SK-N-DZ (cell line): ENCODE measurements around the gene ADGRD2.

Source experiments
- DNase-seq: peaks from one replicate; pipeline ENCODE4 v3.0.0-alpha.2; 2015; ENCODE audit warnings: low spot score

The ADGRD2 gene

GRCh38 chr9:124438091-124438490 lies 12.2 kb upstream of the ADGRD2 start:
- no peak for DNase-seq

- DNase-seq: no peak
Measured at GRCh38 chr9:124439086-124439485, 11.2 kb upstream of the ADGRD2 start.

GRCh38 chr9:124439686-124440243 lies 10.5 kb upstream of the ADGRD2 start:
- DNase-seq: no peak

- no peak for DNase-seq
Measured at GRCh38 chr9:124440786-124441185, 9.5 kb upstream of the ADGRD2 start.

- DNase-seq: no peak
Measured at GRCh38 chr9:124441291-124441690, 9.0 kb upstream of the ADGRD2 start.

GRCh38 chr9:124442379-124442778 lies 7.9 kb upstream of the ADGRD2 start:
- no peak for DNase-seq

- DNase-seq: no peak
Measured at GRCh38 chr9:124442826-124443225, 7.4 kb upstream of the ADGRD2 start.

- no peak for DNase-seq
Measured at GRCh38 chr9:124443625-124444024, 6.6 kb upstream of the ADGRD2 start.

- no peak for DNase-seq
Measured at GRCh38 chr9:124444166-124444565, 6.1 kb upstream of the ADGRD2 start.

- DNase-seq: no peak
Measured at GRCh38 chr9:124447297-124447661, 3.0 kb upstream of the ADGRD2 start.

GRCh38 chr9:124448019-124448418 lies 2.2 kb upstream of the ADGRD2 start:
- no peak for DNase-seq

- no peak for DNase-seq
Measured at GRCh38 chr9:124449381-124450151, 685 bp upstream of the ADGRD2 start.

GRCh38 chr9:124450931-124451661 lies 845 bp downstream of the ADGRD2 start:
- no peak for DNase-seq

GRCh38 chr9:124452326-124452725 lies 2.1 kb downstream of the ADGRD2 start:
- DNase-seq: no peak

- no peak for DNase-seq
Measured at GRCh38 chr9:124452841-124453585, 2.8 kb downstream of the ADGRD2 start.

- DNase-seq: no peak
Measured at GRCh38 chr9:124453586-124454191, 3.4 kb downstream of the ADGRD2 start.

GRCh38 chr9:124454296-124454695 lies 4.0 kb downstream of the ADGRD2 start:
- DNase-seq: no peak

- no peak for DNase-seq
Measured at GRCh38 chr9:124454791-124455443, 4.7 kb downstream of the ADGRD2 start.

- DNase-seq: no peak
Measured at GRCh38 chr9:124455820-124456219, 5.6 kb downstream of the ADGRD2 start.

GRCh38 chr9:124456341-124457078 lies 6.3 kb downstream of the ADGRD2 start:
- no peak for DNase-seq
